HG03520 (cell line): ENCODE data around the gene CUX1.

Source experiments
- ATAC-seq: cut with Tn5 transposase; IDR thresholded peaks from one replicate; pipeline ENCODE4 v1.9.1; 2021; ENCODE audit warnings: mild to moderate bottlenecking, moderate library complexity; ENCODE audit not compliant: unreplicated experiment

CUX1 gene

DNA sequence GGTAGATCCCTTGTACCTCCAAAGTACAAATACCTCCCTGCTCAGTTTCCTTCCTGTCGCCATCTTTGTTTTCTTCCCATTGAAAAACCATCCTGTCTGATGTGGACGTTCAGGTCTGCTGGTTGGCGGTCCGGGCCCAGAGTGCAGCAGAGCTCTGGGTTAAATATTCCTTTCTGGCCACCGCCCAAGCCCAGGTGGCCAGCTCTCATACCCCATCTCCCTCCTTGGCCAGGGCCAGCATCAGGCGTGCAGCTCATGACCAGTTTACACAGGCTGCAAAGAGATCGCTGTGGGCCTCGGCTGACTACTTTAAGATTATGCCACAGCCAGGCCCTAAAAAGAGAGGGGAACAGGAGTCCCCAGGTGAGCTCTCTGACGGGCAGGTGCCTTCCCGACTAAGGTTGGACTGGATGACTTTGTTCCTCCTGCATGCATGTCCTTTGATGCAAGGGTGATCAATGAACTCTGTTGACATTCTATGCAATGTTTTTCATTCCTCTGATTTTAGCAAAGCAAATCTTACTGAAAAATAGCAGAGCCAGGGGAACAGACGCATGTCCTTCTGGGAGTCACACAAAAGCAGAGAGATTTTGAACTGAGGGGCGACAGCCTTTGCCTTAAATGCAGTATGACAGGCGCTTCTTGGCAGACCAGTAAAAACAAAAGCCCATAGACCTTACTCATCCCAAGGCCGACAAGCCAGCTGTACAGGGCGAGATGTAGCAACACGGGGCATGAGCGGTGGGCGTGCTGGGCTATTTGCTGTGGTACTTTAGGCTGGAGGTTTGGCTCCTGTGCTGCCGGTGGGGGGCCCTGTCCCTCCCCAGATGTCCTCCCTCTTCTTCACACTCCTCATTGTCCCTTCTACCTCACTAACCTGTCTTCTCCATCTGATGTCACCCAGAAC lies 435.9 kb downstream of the CUX1 start:
- ATAC-seq: no peak

DNA sequence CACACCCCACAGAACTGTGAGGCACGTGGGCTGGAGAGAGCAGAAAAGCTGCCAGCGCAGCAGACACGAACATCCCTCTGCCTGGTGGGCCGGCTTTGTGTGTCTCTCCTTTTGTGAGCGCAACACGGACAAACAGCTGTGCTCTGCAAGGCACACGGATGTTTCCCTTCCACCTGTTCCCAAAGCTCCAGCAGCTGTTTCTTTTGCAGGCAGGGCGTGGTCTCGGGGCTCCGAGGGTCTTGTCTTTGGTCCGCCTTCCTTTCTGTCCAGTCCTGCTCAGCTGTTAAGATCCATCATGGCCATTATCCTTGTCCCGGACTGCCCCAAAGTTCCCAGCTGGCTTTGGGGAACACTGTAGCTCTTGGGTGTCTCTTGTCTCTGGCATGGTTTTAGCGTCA lies 436.5 kb downstream of the CUX1 start:
- no peak for ATAC-seq

GRCh38 chr7:102254521-102254920 lies 437.1 kb downstream of the CUX1 start:
- ATAC-seq: no peak

DNA sequence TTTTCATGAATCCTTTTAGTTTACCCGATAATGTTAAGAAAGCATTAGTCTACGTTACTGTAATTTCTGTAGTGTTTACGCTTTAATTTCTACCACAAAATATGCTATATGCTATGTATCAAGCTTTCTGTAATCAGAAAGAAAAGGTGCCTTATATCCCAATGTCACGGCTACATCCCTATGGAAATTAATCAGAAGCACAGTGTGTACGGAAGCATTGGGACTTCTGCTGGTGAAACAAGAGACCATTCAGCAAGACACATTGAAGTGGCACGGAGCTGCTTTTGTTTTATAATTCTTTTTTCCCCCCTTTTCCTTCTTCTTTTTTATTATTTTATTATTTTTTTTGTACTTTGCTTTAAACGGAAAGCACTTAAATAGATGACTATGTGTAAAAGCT lies 438.1 kb downstream of the CUX1 start:
- no peak for ATAC-seq

DNA sequence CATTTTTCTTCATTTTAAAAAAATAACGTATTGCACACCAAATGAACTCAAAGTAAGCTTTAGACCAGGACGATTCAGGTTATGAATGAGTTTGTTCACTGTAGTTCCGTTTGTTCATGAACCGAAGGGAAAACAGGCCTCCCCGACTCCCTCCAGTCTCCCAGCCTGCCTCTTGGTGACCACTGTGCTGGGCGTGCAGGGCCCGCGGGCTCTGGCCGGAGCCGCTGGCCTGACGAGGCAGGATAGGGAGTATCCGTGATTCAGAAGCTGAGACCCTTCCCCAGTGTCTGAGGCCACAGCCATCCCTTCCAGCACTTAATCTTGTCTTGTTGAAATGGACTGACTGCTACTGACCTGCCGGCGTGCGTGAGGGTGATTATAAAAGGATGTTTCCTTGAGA lies 438.5 kb downstream of the CUX1 start:
- no peak for ATAC-seq

DNA sequence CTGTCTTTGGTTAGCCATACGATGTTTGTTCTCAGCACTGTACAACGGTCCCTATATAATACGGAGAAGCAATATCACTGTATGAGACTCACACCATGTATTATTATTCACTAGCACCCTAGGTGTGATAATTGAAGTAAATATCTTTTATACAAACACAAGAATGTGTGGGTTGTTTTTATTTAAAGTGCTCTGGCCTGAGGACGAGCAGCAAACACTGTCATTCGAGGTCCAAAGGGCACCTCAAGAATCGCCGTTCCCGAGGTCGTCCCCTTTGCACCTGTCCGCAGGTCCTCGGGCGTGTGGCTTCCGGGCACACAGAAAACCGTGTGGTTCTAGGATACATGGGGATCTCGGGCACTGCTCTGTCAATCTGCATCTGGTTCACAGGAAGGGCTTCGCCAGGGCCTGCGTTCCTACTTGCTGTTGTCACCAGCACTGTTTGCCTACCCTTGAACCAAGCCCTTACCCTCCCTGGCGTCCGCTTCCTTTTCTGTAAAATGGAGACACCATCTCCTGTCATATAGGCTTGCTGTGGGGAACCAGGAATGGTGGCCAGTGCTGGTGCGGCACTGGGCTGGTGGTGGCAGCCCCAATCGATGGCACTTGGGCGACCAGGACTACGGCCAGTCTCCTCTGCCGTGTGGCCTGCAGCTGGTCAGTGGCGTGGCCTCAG lies 440.8 kb downstream of the CUX1 start:
- ATAC-seq: no peak

GRCh38 chr7:102258749-102259107 lies 441.3 kb downstream of the CUX1 start:
- ATAC-seq: no peak

GRCh38 chr7:102260856-102261255 lies 443.4 kb downstream of the CUX1 start:
- no peak for ATAC-seq

DNA sequence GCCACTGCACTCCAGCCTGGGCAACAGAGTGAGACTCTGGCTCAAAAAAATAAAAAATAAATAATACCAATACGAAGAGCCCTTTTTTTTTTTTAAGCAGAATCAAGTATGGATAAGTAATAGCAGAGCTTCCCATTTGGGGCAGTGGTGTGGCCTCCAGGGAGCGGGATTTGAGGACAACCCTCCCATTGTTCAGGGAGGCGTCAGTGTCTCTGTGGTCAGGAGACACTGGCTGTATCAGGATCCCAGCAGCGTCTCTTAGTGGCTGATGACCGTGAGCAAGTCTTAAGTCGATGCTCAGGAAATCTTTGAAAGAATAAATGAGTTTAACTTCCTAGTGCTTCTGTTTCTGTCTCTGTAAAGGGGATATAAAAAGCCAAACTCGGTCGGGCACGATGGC lies 444.0 kb downstream of the CUX1 start:
- ATAC-seq: no peak

DNA sequence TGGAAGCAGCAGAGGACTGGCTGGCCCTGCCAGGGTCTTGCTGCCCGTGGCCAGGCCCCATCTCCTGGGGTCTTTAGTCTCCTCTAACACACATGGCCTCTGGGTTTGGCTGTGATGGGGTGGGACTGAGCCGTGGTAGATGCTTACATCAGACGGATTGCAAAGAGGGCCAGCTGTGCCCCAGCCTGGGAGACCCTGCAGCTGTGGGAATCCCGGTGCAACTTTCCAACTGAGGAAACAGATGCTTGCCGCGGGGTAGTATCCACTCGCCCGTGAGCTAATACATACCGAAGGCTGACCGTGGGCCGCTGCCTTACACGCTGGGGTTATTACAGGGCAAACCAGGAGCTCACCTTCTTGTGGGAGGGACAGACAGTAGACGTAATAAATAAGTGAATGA lies 445.1 kb downstream of the CUX1 start:
- ATAC-seq: no peak

DNA sequence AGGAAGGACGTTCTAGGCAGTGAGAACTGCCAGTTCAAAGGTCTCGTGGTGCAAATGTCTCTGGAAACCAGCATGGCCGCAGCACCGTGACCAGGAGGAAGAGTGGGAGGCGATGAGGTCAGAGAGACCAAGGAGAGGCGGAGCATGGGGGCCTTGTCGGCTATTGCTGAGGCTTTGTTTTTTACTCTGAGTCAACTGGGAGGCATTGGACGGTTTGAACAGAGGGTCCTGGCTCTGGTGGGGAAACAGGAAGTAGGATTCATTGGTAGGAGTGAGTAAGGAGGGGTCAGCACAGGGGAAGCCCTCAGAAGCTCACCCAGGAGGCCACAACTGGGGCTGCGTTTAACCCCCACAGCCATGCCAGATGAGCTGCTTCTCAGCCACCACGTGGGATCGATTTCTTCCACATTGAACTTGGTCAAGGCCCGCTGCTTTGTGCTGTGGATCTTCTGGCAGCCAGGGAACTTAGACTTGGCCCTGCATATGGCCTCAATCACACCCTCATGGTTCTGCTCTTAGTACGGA lies 447.0 kb downstream of the CUX1 start:
- ATAC-seq: no peak

- ATAC-seq: no peak
Measured at GRCh38 chr7:102266541-102266940, 449.1 kb downstream of the CUX1 start.

GRCh38 chr7:102268635-102269034 lies 451.2 kb downstream of the CUX1 start:
- no peak for ATAC-seq

DNA sequence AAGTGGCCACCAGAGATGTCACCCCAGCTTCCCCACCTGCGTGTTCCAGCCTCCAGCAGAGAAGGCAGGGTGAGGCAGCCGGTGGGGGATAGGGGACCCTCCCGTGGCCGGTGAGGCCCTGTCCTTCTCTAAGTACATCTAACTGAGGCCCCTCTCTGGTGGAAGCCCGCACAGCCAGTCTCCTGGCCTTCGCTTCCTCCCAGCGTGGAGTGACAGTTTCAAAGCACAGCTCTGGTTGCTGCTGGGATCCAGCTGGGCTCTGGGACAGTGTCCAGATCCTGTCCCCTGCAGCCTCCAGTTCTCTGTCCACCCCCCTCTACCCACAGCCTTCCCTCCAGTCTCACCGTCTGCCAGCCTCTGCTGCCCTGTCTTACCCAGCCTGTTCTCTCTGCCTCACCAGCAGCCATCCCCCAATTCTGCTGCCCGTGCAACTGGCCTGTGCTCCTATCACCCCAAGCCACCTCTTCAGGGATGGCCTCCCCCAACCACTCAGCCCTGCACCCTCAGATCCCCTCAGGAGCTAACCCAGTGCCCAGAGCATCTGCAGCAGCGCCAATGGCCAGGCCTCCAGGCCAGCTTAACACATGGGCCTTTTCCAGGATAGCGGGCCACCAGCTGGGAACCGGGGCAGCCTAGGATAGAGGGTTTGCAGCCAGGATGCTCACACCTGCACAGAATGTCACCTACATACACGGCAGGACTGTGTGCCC lies 452.9 kb downstream of the CUX1 start:
- no peak for ATAC-seq

- no peak for ATAC-seq
Measured at GRCh38 chr7:102271158-102271798, 453.9 kb downstream of the CUX1 start.

DNA sequence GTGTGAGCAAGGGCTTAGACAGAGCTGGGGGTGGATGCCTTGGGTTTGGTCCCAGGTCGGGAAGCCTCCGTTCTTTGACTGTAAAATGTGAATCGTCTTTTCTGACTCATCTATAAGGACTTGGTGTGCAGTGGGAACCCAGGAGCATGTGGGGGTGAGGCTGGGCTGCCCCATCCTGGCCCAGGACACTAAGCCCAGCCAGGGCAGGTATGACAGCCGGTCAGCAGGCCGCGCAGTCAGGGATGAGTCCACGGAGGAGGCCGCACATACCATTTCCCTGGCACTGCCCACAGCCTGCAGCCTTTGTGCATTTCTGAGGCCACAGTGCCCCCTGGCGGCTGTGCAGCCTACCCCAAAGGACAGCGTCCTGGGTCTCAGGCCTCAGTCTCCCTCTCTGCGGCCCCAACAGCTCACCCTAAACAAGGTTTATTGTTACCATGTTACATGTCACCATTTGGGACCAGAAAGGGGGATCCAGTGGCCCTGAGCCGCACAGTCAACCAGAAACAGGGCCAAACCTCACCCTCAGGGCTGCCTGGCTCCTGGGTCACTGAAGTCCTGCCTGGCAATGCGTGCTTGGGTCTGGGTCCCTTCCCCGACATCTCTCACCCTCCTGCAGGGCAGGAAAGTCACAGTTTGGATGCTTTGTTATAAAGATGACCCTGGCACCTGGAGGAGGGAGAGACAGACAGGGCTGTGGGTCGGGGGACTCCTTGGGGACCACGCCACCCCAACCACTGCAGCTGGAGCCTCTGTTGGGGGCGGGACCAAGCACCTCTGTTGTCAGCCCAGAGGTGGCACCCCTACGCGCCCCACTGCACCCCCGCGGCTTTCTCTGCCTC lies 454.9 kb downstream of the CUX1 start:
- ATAC-seq: no peak

DNA sequence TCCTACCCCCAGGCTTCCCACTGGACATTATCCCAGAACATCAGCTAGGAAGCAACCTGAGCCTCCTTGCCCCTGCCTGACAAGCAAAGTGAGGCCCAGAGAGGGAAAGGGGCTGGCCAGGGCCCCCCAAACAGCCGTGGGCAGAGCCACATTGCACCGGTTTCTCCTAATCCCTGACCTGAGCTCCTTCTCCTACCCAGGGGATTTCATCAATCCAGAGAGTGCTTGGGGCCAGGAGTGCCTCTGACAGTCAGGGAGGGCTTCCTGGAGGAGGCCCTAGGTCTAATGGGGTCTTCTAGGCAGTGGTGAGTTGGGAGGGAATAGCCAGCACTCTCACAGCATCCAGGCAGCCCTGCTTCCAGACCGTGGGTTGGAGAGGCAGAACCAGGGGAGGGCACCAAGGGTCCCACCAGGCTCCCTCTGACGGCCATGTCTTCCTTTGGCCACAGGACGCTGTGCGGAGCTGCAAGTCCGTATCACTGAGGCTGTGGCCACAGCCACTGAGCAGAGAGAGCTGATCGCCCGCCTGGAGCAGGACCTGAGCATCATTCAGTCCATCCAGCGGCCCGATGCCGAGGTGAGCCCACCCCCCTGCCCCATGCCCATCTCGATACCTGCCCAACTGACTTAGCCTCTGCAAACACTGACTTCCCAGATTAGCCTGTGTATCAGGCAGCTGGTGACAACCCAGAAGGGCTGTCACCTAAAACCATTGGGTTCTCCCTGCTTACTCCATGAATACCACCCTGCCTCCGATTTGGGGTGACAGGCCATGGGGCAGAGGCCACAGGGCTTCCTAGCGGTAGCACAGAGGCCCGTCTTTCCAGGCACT lies 455.7 kb downstream of the CUX1 start:
- no peak for ATAC-seq

- ATAC-seq: no peak
Measured at GRCh38 chr7:102273749-102274712, 456.6 kb downstream of the CUX1 start.
